HG03045 (cell line): ENCODE results near the gene MSRB2.
"Not testable (repeated sequence)": the region's sequence is repeated elsewhere in the genome, so short reads cannot be mapped to it uniquely, and the experiment has no call there.

Experiments
- ATAC-seq: cut with Tn5 transposase; IDR thresholded peaks from one replicate; pipeline ENCODE4 v1.9.1; 2021; ENCODE audit warnings: mild to moderate bottlenecking, moderate library complexity; ENCODE audit not compliant: unreplicated experiment

Gene MSRB2

DNA sequence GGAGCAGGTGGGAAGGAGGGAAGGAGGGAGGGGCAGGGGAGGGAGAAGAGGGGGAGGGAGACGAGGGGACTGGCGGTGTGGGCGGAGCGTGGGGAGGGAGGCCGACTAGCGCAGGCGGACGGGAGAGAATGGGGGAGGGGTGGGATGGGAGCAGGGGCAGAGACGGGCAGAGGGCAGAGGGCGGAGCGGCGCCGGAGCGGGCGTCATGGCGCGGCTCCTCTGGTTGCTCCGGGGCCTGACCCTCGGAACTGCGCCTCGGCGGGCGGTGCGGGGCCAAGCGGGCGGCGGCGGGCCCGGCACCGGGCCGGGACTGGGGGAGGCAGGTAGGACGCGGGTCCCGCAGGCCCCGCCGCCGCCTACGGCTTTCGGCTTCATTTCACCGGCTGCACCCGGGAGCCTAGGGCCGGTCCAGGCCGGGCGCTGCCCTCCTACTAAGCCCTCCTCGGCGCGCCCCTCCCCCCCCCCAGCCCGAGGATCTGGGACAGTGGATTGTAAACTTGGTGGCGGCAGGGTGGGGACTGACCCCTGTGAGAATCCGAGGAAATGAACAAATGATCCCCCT lies at the start of gene MSRB2:
MSRB2 (plus strand) TSS at position 176 of the 562 bp plus-strand sequence; CDS start at position 206, 30 bp downstream.
- ATAC-seq: peak; percentile 83

DNA sequence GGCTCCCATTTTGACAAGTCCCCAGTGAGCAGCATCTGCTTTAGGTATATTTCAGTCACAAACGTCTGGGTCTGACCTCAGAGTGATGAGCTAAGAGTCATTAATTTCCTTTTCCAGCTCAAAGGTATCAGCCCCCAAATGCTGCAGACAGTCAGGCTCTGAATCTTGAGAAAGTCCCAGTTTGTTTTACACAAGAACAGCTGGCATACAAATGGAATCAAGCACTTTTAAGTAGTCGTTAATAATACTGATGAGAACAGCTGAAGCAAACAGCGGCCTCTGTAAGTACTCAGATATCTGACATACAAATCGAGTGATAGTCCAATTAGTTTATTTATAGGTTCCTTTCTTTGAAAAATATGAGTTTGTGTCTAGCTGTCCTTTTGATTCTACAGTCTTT lies 49.4 kb upstream of the MSRB2 start:
- no peak for ATAC-seq

DNA sequence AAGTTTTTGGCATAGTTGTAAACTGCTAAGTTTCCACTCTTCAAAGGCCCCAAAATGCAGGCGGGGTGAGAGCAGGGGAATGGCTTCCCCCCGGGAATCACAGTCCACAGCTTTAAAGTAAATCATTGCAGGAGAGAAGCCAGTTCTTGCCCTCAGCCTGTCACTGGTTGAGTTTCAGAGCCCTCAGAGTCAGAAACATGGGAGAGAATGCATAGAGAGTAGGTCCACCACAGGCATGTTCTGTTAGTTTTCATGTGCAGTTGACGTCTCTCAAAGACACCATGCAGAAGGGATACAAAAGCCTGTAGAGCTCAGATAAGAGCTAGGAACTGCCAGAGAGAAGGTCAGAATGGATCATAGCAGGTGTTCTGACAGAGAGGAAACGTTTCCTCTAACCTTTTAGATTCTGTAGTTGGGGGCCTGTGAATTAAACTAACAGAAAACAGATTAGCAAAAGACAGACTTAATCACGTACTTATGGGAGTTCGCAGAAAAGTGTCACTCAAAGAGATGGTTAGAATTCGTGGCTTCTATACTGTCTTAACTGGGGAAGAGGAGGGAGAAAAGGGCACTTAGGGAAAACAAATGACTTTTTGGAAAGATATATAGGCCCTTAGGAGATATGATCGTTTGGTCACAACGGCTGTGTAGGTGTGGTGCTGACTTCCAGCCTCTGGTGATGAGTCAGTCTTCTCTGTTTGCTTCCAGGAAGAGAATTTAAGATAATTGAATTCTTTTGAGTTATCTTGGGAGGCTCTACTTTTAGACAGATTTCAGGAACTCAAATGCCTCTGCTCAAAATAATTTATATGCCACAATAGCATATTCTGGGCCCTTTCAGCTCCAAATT lies 48.0 kb upstream of the MSRB2 start:
- no peak for ATAC-seq

- no peak for ATAC-seq
Measured at GRCh38 chr10:23048191-23048590, 47.2 kb upstream of the MSRB2 start.

DNA sequence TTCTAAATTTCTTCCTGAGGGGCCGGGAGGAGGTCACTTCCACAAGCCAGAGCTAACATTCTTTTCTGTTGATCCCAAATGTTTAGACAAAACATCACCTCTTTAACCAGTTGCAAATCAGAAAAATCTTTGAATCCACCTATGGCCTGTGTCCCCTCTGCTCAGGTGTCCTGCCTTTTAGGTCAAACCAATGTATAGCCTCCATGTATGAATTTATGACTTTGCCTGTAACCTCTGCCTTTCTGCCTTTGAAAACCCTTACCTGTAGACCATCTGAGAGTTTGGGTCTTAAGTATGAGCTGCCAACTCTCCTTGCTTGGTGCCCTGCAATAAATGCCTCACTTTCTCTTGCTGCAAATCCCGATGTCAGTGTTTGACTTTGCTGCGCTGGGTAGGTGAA lies 44.1 kb upstream of the MSRB2 start:
- no peak for ATAC-seq

GRCh38 chr10:23051855-23052331 lies 43.5 kb upstream of the MSRB2 start:
- ATAC-seq: no peak

GRCh38 chr10:23053036-23053435 lies 42.3 kb upstream of the MSRB2 start:
- ATAC-seq: no peak

- ATAC-seq: no peak
Measured at GRCh38 chr10:23055424-23056185, 39.8 kb upstream of the MSRB2 start.

GRCh38 chr10:23056186-23056579 lies 39.2 kb upstream of the MSRB2 start:
- ATAC-seq: no peak

DNA sequence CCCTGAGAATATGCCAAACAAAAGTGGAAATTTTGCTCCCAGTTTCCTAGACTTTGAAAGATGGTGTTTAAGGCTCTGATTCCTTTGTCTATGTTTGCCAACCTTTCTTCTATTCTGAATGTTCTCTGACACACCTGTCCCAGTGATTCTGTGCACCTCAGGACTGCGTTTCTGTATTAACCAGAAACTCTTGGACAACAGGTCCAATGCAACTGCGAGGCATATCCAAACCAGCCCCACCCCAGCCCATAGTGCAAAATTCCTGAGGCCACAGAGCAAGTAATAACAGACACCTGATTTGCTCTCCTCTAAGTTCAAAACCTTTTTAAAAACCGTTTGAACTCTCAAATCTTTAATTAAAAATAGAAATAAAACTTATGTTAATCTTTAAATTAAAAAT lies 37.0 kb upstream of the MSRB2 start:
- no peak for ATAC-seq

DNA sequence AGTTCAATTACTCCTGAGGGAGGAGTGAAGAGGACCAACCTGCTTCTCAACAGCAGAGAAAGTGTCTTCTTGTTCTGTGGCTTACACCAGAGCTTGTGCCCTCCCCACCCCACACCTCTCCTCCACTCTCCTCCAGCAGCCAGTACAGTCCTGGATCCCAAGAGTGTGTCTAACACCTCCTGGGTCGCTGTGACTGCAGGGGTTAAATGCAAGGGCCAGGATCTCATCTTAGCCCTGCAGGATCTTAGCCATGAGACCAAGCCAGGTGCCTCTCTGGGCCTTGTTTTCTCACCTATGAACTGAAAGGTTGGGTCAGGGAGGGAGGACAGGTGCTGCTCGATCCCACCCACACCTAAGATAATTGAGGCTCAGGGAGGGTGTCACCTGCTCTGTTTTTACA lies 34.5 kb upstream of the MSRB2 start:
- no peak for ATAC-seq

- ATAC-seq: no peak
Measured at GRCh38 chr10:23063045-23063972, 32.1 kb upstream of the MSRB2 start.

DNA sequence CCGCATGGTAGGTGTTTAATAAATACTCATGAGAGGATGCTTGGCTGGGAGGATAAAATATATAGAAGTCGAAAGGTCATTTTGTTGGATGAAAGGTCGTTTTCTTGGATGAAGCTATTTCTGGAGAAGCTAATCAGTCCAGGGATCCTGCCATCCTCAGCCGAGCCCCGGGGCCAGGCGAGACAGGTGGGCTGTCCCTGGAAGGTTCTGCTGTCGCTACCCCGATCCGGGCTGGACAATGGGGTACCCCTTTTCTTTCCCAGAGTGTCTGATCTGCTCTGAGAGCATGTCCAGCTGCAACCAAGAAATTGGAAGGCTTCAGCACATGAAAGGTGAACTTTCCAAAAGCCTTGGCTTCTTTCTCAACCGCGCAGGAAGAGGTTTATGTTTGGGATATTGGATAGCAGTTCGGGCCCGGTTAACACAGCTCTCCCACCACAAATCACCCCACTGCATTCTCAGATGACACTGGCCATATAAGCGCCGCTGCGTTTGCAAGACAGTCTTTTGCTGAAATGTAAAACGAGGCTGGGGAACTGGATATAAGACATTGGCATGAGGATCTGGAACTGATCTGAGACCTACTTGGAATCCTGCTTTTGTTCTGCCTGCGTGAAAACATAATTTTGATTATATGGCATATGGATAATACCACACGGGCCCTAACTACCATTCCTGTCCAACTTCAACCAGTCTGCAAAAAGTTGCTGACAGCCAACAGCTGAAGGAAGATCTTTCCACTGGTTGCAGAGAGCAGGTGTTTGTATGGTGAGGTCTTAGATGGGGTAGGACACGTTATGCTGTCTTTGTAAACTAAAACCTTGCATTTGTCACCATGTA lies 31.2 kb upstream of the MSRB2 start:
- ATAC-seq: no peak

- not testable (repeated sequence) for ATAC-seq
Measured at GRCh38 chr10:23064813-23065114, 30.6 kb upstream of the MSRB2 start.

DNA sequence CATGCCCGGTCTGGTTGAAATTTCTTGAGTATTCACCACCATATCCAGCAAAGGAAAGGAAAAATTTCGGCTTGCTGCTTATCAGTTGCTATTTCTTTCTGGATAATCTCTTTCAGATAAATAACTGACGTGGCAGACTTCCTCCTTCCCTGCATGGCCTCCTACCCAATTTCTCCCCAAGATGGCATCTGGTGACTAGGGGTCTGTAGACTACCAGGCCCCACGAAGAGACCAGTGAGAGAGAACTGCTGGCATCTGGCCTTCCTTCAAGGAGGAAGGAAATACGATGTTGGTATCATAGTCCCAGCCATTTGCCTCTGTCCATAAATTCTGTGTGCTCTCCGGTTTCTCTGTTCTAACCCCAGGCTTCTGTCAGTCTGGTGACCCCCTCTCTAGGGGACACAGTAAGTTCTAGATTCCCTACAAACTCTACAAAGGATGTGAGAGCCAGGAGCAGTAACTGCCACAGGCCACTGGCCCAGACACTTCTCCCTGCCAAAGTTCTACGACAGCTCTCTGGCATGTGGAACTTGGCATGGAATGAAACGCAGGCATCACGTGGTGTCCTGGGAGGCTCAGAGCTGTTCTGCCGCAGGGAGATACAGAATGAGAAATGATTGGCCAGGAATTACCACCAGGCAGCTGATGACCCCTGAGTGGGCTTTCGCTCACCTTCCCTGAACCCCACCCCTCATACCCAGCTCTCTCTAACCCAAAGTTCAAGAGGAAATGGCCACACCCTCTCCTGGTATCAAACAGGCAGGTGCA lies 30.0 kb upstream of the MSRB2 start:
- ATAC-seq: no peak

DNA sequence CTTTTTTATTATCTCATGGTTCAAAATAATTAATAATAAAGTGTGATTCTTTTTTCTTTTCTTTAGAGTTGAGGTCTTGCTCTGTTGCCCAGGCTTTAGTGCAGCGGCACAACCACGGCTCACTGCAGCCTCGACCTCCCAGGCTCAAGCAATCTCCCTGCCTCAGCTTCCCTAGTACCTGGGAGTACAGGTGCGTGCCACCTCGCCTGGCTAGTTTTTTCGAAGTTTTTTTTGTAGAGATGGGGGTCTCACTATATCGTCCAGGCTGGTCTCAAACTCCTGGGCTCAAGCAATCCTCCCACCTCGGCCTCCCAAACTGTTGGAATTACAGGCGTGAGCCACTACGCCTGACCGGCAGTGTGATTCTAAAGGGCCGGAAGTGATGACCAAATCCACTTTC lies 28.0 kb upstream of the MSRB2 start:
- ATAC-seq: no peak

GRCh38 chr10:23067939-23068775 lies 27.2 kb upstream of the MSRB2 start:
- no peak for ATAC-seq
